AG08396 (cell line): Measurements from ENCODE around the gene RPL36AL.
"Not testable (repeated sequence)": the region's sequence is repeated elsewhere in the genome, so short reads cannot be mapped to it uniquely, and the experiment has no call there.

Experiments
- DNase-seq: peaks from one replicate; pipeline ENCODE4 v3.0.0; 2012; ENCODE audit warnings: low spot score, mixed read lengths

RPL36AL gene

GRCh38 chr14:49620182-49621113 lies at the start of gene RPL36AL, which contains the start of gene MGAT2:
RPL36AL (minus strand) TSS chr14:49620626; CDS start chr14:49619104, 1,522 bp downstream.
MGAT2 (plus strand) TSS chr14:49620799; CDS start chr14:49621269, 470 bp downstream.
- DNase-seq, result peak; percentile 99

GRCh38 chr14:49659526-49660455 lies 39.4 kb upstream of the RPL36AL start:
- no peak for DNase-seq

- not testable (repeated sequence) for DNase-seq
Measured at GRCh38 chr14:49657500-49657899, 37.1 kb upstream of the RPL36AL start.

- DNase-seq, result no peak
Measured at GRCh38 chr14:49654511-49654910, 34.1 kb upstream of the RPL36AL start.

- no peak for DNase-seq
Measured at GRCh38 chr14:49653508-49653907, 33.1 kb upstream of the RPL36AL start.

GRCh38 chr14:49642163-49642562 lies 21.7 kb upstream of the RPL36AL start:
- no peak for DNase-seq

GRCh38 chr14:49641697-49642129 lies 21.3 kb upstream of the RPL36AL start:
- no peak for DNase-seq

- no peak for DNase-seq
Measured at GRCh38 chr14:49640540-49641417, 20.4 kb upstream of the RPL36AL start.

GRCh38 chr14:49637534-49638078 lies 17.2 kb upstream of the RPL36AL start:
- no peak for DNase-seq

- no peak for DNase-seq
Measured at GRCh38 chr14:49636866-49637265, 16.4 kb upstream of the RPL36AL start.

GRCh38 chr14:49634547-49635334 lies 14.3 kb upstream of the RPL36AL start, which contains the start of gene DNAAF2:
DNAAF2 (minus strand) TSS chr14:49635244; CDS start chr14:49635149, 95 bp downstream.
- DNase-seq, result peak; percentile 77

GRCh38 chr14:49633640-49634546 lies 13.5 kb upstream of the RPL36AL start:
- peak; percentile 94 for DNase-seq

GRCh38 chr14:49623941-49624839 lies 3.8 kb upstream of the RPL36AL start:
- DNase-seq, result no peak

- DNase-seq, result no peak
Measured at GRCh38 chr14:49623387-49623786, 3.0 kb upstream of the RPL36AL start.

GRCh38 chr14:49622022-49622607 lies 1.7 kb upstream of the RPL36AL start:
- no peak for DNase-seq

- peak; percentile 53 for DNase-seq
Measured at GRCh38 chr14:49621114-49621881, 872 bp upstream of the RPL36AL start.

- DNase-seq, result no peak
Measured at GRCh38 chr14:49619730-49620129, 696 bp downstream of the RPL36AL start.
